SKM-1 (cell line): ENCODE results near the gene SLC17A5.
"Not testable (repeated sequence)": the region's sequence is repeated elsewhere in the genome, so short reads cannot be mapped to it uniquely, and the experiment has no call there.

Experiments used
- DNase-seq: peaks from one replicate; lab custom pipeline; 2025; ENCODE audit not compliant: unreplicated experiment; lab: John Stamatoyannopoulos, UW

Gene SLC17A5

DNA sequence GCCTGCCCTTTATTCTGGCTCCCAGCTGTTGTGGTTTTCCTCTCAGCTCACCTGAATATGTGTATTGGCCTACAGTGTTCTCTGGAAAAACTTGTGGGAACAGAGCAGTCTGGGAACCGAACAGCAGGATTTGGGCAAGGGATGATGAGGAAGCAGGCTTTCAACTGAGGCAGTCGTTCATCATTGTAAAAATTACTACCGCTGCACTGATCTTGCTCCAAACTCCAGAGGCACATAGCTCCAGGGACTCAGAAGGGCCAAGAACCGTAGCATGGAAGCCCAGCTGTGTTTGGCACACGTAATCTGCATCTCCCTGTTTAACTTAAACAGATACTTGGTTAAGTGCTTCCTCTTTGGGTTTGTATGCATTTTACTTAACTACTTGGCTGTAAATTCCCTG is 84.7 kb downstream of the SLC17A5 start:
- DNase-seq: no peak

DNA sequence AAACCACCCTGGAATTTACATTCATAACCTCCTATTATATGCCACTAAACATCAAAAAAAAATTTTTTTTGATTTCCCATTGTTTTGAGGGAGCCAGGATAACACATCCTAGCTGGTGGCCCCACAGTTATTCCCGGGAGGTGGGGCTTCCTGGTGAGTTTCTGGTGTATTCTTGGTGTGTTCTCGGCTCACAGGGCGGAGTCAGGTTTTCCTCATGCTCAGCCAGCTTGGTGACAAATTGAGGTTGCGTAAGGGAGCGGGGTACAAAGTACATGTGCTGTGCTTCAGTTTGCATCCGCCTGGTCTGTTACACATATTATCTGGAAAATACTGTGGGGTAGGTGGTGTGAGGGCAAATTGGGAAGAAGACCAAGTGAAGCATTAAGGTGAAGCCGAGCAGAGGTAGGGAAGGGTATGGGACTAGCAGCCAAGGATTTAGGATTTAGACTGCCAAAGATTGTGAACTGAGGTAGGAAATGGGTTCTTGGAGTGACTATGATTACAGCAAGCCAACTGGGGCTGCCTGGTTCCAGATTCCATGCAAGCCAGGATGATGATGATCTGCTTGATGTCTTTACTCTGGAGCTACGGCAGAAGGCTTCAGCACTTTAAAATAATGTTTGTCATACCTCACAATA is 86.7 kb downstream of the SLC17A5 start:
- no peak for DNase-seq

DNA sequence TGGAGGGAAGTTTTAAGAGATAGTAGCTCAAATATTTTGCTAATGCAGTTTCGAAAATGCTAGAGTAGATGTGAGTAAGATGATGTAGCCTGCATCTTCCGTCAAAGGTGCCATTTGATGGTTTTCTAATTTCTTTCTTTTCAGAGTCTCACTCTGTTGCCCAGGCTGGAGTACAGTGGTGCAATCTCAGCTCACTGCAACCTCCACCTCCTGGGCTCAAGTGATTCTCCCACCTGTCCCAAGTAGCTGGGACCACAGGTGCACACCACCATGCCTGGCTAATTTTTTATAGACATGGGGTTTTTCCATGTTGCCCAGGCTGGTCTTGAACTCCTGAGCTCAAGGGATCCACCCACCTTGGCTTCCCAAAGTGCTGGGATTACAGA is 87.3 kb downstream of the SLC17A5 start:
- DNase-seq: not testable (repeated sequence)

DNA sequence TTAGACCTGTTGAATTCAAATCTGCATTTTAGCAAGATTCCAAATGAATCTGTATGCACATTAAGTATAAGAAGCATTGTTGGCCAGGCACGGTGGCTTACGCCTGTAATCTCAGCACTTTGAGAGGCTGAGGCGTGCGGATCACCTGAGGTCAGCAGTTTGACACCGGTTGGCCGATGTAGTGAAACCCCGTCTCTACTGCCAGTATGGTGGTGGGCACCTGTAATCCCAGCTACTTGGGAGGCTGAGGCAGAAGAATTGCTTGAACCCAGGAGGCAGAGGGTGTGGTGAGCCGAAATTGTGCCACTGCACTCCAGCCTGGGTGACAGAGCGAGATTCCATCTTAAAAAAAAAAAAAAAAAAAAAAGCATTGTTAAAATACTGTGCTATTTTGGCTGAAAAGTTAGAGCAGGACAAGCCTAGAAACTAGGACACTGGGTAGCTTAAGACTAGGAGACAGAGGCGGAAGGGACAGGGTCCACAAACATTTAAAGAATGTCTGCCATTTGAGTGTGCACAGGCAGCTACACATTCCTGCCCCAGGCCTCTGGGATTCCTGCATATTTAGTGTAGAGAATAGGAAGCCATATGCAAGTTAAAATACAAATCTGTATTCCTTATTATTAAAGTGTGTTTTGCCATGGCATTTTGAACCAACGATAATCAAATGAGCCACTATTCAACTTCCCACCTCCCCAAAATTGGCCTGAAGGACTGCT is 87.9 kb downstream of the SLC17A5 start:
- no peak for DNase-seq

DNA sequence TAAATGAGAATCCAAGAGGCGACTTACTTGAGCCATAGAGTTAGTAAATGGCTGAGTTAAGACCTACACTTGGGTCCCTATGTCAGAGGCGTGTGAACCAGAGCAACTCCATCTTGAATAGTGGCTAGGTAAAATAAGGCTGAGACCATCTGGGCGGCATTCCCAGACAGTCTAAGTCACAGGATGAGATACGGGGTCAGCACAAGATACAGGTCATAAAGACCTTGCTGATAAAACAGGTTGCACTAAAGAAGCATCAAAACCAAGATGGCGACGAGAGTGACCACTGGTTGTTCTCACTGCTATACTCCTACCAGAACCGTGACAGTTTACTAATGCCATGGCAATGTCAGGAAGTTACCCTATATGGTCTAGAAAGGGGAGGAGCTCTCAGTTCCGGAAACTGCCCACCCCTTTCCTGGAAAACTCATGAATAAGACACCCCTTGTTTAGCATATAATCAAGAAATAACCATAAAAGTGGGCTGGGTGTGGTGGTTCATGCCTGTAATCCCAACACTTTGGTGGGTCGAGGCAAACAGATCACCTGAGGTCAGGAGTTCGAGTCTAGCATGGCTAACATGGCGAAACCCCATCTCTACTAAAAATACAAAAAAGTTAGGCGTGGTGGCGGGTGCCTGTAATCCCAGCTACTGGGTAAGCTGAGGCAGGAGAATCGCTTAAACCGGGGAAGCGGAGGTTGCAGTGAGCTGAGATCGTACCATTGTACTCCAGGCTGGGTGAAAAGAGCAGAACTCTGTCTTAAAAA is 89.0 kb downstream of the SLC17A5 start:
- DNase-seq: no peak

DNA sequence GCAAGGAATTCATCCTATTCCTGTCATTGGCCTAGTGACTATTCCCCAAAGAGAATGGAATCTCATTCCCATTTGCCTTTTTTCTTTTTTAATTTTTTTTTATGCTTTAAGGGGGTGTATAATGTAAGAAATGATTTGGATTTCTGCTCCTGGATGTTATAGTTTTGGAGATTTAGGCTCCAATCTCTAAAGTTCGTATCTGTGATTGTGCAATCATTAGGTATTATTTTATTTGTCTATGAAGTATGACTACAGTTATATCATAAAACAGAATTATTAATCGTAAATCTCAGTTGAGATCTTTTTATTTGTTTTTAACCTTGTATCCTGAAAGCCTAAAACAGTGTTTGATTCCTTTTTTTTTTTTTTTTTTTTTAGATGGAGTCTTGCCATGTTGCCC is 91.2 kb downstream of the SLC17A5 start:
- DNase-seq: no peak

DNA sequence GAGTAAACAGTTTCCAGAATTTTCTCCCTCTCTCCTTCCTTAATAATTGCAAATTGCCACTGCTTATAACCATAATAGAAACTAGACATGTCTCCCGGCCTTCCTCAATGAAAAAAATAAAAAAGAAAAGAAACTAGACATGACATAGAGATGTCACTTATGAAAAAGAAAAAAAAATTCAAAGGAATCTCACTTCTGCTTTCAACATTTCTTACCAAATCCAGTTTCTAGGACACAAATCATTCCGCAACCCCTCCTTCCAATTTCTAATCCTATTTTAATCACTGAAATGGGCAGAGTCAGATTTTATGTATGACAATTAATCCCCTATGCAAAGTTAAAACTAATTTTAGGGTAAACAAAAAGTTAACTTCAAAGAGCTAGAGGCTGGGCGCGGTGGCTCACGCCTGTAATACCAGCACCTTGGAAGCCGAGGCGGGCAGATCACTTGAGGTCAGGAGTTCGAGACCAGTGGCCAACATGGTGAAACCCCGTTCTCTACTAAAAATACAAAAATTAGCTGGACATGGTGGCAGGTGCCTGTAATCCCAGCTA is 92.9 kb downstream of the SLC17A5 start:
- DNase-seq: no peak

DNA sequence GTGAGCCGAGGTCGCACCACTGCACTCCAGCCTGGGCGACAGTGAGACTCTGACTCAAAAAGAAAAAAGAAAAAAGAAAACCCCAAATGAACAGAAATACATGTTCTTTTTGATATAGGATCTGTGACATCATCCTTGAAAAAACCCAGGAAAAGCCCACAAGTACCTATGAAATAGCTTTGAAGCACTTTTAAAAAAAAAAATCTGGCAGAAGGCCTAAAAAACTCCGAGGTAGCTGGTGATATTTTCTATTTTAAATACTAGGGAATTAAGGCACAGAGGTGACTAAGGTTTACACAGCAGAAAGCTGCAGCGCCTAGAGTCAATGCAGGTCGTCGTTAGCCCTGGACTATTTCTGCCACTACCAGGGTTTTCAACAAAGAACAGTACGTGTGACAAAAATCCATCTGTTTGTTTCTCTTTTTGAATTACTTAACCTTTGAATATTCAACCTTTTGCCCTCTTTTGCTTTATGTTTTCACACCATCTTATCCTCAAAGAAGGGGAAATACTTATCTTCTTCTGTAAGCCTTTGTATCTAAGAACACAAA is 93.5 kb downstream of the SLC17A5 start:
- no peak for DNase-seq

DNA sequence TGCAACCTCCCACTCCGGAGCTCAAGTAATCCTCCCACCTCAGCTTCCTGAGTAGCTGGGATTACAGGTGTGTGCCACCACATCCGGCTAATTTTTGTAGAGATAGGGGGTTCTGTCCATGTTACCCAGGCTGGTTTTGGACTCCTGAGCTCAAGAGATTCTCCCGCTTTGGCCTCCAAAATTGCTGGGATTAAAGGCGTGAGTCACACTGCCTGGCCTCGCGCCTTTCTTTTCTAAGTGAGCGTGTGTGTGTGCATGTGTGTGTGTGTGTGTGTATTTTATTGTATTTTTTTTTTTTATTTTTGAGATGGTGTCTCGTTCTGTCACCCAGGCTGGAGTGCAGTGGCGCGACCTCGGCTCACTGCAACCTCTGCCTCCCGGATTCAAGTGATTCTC is 94.4 kb downstream of the SLC17A5 start:
- DNase-seq: not testable (repeated sequence)

DNA sequence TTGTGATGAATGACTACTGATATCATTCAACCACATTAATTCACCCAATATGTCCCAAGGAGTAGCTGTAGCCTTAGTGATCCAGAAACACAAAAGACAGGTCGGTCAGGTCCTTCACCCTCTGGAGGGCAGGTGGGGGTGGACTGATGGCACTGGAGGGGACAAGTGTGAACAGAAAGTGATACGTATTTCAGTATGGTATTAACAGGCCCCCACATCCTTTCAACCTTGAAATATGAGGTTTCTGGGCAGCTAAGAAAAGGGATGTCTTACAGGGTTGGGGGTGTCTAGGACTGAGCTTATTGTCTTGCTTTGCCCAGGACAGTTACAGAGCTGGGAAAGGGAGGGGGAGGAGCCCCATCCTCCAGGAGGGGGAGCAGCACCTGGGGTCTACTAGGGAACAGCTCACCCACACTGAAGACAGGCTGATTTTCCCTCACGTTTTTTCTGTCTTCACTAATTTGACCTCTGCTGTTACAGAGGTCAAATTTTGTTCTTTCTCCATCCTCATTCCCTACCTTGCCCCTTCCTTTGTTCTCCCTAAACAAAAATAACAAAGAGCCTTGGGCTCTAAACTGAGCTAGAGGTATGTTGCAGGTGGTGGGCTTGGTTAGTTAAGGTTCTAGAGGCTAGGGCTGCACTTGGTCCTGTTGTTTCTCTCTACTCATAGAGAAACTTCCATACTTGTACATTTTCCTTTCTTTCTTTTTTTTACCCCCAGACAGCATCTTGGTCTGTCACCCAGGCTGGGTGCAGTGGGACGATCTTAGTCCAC is 95.0 kb downstream of the SLC17A5 start:
- DNase-seq: no peak

DNA sequence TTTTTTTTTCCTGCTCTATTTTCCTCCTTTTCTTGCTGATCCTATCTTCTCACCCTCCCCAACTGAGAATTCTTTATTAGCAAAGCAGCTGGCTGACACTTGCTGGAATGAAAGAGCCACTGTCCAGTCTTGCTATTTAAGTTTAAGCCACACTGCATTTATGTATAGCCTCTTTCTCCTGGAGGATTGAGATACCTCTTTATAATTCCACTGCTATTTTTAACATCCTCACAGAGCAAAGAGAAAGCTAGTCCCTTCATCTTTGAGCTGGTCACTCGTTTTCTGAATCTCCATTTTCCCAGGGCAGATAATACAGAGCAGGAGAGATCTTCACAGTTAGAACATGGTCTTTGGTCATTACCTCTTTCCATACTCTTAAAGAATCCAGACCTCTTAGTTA is 97.0 kb downstream of the SLC17A5 start:
- no peak for DNase-seq

DNA sequence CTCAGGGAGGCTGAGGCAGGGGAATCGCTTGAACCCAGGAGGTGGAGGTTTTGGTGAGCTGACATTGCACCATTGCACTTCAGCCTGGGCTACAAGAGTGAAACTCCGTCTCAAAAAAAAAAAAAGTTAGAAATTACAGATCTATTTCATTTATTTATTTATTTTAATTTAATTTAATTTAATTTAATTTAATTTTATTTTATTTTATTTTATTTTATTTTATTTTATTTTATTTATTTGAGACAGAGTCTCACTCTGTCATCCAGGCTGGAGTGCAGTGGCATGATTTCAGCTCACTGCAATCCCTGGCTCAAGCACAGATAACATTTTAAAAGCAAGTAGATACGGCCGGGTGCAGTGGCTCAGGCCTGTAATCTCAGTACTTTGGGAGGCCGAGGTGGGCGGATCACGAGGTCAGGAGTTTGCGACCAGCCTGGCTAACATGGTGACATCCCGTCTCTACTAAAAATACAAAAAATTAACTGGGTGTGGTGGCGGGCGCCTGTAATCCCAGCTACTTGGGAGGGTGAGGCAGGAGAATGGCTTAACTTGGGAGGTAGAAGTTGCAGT is 98.3 kb downstream of the SLC17A5 start:
- DNase-seq: not testable (repeated sequence)

DNA sequence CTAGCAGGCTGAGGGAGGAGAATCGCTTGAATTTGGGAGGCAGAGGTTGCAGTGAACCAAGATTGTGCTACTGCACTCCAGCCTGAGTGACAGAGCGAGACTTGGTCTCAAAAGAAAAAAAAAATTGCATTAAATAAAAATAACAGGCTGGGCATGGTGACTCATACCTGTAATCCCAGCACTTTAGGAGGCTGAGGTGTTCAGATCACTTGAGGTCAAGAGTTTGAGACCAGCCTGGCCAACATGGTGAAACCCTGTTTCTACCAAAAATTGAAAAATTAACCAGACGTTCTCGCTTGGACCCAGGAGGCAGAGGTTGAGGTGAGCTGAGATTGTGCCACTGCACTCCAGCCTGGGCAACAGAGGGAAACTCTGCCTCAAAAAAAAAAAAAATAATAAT is 102.7 kb downstream of the SLC17A5 start:
- not testable (repeated sequence) for DNase-seq

DNA sequence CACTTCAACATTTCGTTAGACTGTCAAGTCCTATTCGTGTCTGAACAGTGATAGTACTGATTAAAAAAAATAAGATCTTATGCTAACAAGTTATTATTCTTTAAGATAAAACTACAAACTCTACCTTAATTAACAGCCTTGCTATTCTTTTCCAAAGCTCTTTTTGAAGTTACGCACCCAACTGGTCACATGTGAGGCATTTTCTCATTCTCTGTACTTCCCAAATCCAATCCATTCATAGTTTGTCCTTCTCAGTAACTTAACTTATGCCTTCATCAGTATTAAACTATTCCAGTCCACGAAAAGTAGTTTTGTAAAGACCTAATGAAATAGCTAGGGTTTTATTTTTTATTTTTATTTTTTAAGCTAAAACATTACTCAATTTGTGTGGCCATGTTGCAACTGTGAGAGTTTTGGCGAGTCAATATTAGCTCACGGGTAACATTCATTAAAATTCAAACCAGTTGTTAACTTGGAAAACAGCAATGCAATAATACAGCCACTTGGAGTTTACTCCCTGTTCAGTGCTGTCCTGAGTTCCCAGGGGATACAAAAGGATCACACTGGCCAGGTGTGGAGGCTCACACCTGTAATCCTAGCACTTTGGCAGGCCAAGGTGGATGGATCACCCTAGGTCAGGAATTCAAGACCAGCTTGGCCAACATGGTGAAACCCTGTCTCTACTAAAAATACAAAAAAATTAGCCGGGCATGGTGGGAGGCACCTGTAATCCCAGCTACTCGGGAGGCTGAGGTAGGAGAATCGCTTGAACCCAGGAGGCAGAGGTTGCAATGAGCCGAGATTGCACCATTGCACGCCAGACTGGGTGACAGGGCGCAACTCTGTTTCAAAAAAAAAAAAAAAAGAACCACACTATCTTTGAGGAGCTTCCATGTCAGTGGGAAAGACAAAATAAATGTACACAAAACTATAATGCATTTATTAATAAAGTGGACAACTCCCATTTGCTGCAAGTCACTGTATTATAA is 105.0 kb downstream of the SLC17A5 start:
- DNase-seq: no peak

DNA sequence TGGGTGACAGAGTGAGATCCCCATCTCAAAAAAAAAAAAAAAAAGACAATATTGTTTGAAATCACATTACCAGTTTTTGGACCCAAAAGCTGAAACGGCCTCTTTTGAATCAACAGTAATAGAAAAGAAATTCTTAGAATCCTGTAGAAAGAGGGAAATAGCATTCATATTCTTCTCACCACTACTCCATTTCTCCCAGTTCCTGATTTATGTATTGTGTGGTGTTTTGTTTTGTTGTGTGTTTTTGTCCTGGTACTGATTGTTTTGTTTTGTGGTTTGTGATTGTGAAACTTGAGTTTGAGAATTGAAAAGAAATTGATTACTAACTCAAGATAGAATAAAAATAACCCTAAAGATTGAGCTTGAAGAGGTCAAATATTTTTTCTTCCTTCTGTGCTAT is 106.8 kb downstream of the SLC17A5 start:
- no peak for DNase-seq
